ENCODE measurements around the gene AMFR. TPM values are rescaled to one million over a fixed set of nuclear protein-coding genes. Genes with fewer than 3 reads are reported as not detected.

The AMFR gene
- polyA plus RNA-seq, 4 donors = 55.9 to 75.1 (median 64.8) TPM

DNA sequence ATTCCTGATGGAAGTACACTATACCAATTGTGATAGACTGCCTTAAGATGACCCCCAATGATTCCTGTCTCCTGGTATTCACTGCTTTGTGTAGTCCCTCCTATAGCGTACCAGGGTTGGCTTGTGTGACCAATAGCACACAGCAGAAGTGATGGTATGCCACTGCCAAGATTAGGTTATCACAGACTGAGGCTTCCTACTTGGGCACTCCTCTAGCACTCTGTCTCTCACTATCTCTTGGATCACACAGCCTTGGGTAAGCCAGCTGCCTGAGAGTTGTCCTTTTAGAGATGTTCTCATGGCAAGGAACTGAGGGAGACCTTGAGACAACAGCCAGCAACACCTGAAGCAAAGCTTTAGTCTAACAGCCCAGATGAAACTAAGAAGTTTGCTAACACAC is 12.7 kb upstream of the AMFR start:
- peaks cover 10 to 25% (median 12%) of the 10 kb centered on the region in 3 donors for H3K36me3 ChIP-seq (ENCODE audit: control insufficient read depth in 3 of 3, insufficient read depth in 2 of 3, low read depth in 1 of 3, low read length in 3 of 3)
- no peak for FAIRE-seq
- WGBS, 3 donors = 88 to 100% (median 100%) methylated on average over 1 of the region's 1 CpG

DNA sequence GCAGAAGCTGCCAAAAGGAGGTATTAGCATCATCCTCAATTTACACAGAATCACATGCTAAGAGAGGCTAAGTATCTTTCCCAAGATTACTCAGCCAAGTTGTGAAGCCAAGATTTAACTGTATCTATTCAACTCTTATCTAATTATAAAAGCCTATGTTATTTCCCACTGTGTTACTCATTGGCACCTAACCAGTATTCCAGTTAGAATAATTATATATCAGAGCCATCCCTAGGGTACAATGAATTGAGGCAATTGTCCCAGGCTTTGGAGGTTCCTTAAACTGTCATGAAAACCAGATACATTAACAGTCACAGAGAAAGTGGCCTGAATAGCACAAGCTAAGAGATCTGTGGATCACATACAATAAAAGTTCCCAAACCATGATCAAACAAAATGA is 10.9 kb upstream of the AMFR start:
- no peak for DNase-seq
- no peak for FAIRE-seq
- no peak overlapping the region for H3K4me3 ChIP-seq (ENCODE audit: low read depth in 1 of 3, low read length in 3 of 3)
- no peaks in the 10 kb centered on the region for H3K9me3 ChIP-seq (ENCODE audit: control insufficient read depth in 2 of 2, insufficient read depth in 1 of 2, low read depth in 1 of 2, low read length in 1 of 2)
- no peaks in the 10 kb centered on the region for H3K4me1 ChIP-seq (ENCODE audit: control insufficient read depth in 3 of 3, insufficient read depth in 2 of 3, low read depth in 1 of 3, low read length in 2 of 3)
- H3K27ac ChIP-seq (ENCODE audit: low read depth in 1 of 3, low read length in 2 of 3) = no peak overlapping the region
- no peaks in the 10 kb centered on the region for H3K27me3 ChIP-seq (ENCODE audit: control insufficient read depth in 3 of 3, insufficient read depth in 3 of 3, low read length in 3 of 3)
- H3K36me3 ChIP-seq (ENCODE audit: control insufficient read depth in 3 of 3, insufficient read depth in 2 of 3, low read depth in 1 of 3, low read length in 3 of 3) = peaks cover 8 to 21% (median 11%) of the 10 kb centered on the region in 3 donors

More for the DNA sequence above, 12.7 kb upstream of the AMFR start:
- H3K27me3 ChIP-seq (ENCODE audit: control insufficient read depth in 3 of 3, insufficient read depth in 3 of 3, low read length in 3 of 3) = no peaks in the 10 kb centered on the region
- no peak overlapping the region for H3K27ac ChIP-seq (ENCODE audit: low read depth in 1 of 3, low read length in 2 of 3)
- no peak overlapping the region for H3K4me3 ChIP-seq (ENCODE audit: low read depth in 1 of 3, low read length in 3 of 3)
- H3K9me3 ChIP-seq (ENCODE audit: control insufficient read depth in 2 of 2, insufficient read depth in 1 of 2, low read depth in 1 of 2, low read length in 1 of 2) = no peaks in the 10 kb centered on the region
- no peak for DNase-seq
- no peaks in the 10 kb centered on the region for H3K4me1 ChIP-seq (ENCODE audit: control insufficient read depth in 3 of 3, insufficient read depth in 2 of 3, low read depth in 1 of 3, low read length in 2 of 3)

- DNase-seq = peak in 1 of 2 donors; percentile 25
- H3K9me3 ChIP-seq (ENCODE audit: control insufficient read depth in 2 of 2, insufficient read depth in 1 of 2, low read depth in 1 of 2, low read length in 1 of 2) = no peaks in the 10 kb centered on the region
- no peaks in the 10 kb centered on the region for H3K27me3 ChIP-seq (ENCODE audit: control insufficient read depth in 3 of 3, insufficient read depth in 3 of 3, low read length in 3 of 3)
- H3K4me3 ChIP-seq (ENCODE audit: low read depth in 1 of 3, low read length in 3 of 3) = no peak overlapping the region
- peaks cover 0 to 2% (median 0%) of the 10 kb centered on the region in 3 donors for H3K36me3 ChIP-seq (ENCODE audit: control insufficient read depth in 3 of 3, insufficient read depth in 2 of 3, low read depth in 1 of 3, low read length in 3 of 3)
- no peak for FAIRE-seq
- no peak overlapping the region for H3K27ac ChIP-seq (ENCODE audit: low read depth in 1 of 3, low read length in 2 of 3)
- H3K4me1 ChIP-seq (ENCODE audit: control insufficient read depth in 3 of 3, insufficient read depth in 2 of 3, low read depth in 1 of 3, low read length in 2 of 3) = peaks cover under 1 to 4% (median 4%) of the 10 kb centered on the region in 3 donors
- 76 to 82% (median 77%) methylated on average over 1 of the region's 1 CpG for WGBS, 3 donors
Measured at GRCh38 chr16:56428091-56428490, 2.7 kb upstream of the AMFR start.

- WGBS, 3 donors = 59 to 82% (median 71%) methylated on average over 4 of the region's 4 CpGs
- Histone ChIP-seq H3K9me3 (ENCODE audit: control insufficient read depth in 2 of 2, insufficient read depth in 1 of 2, low read depth in 1 of 2, low read length in 1 of 2) (no peaks in the 10 kb centered on the region), H3K27ac (ENCODE audit: low read depth in 1 of 3, low read length in 2 of 3) (no peak overlapping the region), H3K36me3 (ENCODE audit: control insufficient read depth in 3 of 3, insufficient read depth in 2 of 3, low read depth in 1 of 3, low read length in 3 of 3) (peaks cover 0 to 4% (median 0%) of the 10 kb centered on the region in 3 donors), H3K27me3 (ENCODE audit: control insufficient read depth in 3 of 3, insufficient read depth in 3 of 3, low read length in 3 of 3) (no peaks in the 10 kb centered on the region), H3K4me1 (ENCODE audit: control insufficient read depth in 3 of 3, insufficient read depth in 2 of 3, low read depth in 1 of 3, low read length in 2 of 3) (peaks cover 6 to 17% (median 14%) of the 10 kb centered on the region in 3 donors), H3K4me3 (ENCODE audit: low read depth in 1 of 3, low read length in 3 of 3) (no peak overlapping the region)
- peak; percentile 21 to 25 for DNase-seq
- no peak for FAIRE-seq
Measured at GRCh38 chr16:56426585-56426984, 1.2 kb upstream of the AMFR start.

- Histone ChIP-seq H3K27ac (ENCODE audit: low read depth in 1 of 3, low read length in 2 of 3) (peak overlapping the region; percentile 74 to 97 (median 91)), H3K4me3 (ENCODE audit: low read depth in 1 of 3, low read length in 3 of 3) (peak overlapping the region; percentile 57 to 99 (median 96)), H3K27me3 (ENCODE audit: control insufficient read depth in 3 of 3, insufficient read depth in 3 of 3, low read length in 3 of 3) (no peaks in the 10 kb centered on the region), H3K9me3 (ENCODE audit: control insufficient read depth in 2 of 2, insufficient read depth in 1 of 2, low read depth in 1 of 2, low read length in 1 of 2) (no peaks in the 10 kb centered on the region), H3K36me3 (ENCODE audit: control insufficient read depth in 3 of 3, insufficient read depth in 2 of 3, low read depth in 1 of 3, low read length in 3 of 3) (peaks cover 0 to 4% (median 0%) of the 10 kb centered on the region in 3 donors), H3K4me1 (ENCODE audit: control insufficient read depth in 3 of 3, insufficient read depth in 2 of 3, low read depth in 1 of 3, low read length in 2 of 3) (peaks cover 8 to 21% (median 14%) of the 10 kb centered on the region in 3 donors)
- 0 to 1% (median 1%) methylated on average over 46 to 79 of the region's 79 CpGs for WGBS, 3 donors
- FAIRE-seq (no peak), DNase-seq (peak in 1 of 2 donors; percentile 76)
Measured at GRCh38 chr16:56424791-56425438, 430 bp downstream of the AMFR start.

DNA sequence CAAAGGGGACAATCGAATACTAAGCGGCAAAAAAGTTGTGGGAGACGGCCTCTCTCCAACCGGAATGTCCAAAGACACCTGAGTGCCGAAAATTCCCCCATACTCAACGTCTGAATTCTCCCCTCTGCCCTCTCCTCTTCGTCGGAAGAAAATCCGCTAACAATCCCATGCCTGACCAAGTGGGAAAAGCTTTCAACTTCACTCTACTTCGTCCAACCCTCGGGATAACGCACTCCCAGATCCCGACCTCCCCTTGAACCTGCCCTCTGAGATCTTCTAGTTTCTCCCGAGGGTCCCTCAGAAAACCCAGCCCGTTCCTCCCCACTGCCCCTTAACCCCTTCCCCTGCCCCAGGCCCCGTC is 961 bp downstream of the AMFR start:
- WGBS, 3 donors = 1 to 2% (median 1%) methylated on average over 16 of the region's 16 CpGs
- Histone ChIP-seq H3K4me3 (ENCODE audit: low read depth in 1 of 3, low read length in 3 of 3) (peak overlapping the region; percentile 57 to 99 (median 96)), H3K4me1 (ENCODE audit: control insufficient read depth in 3 of 3, insufficient read depth in 2 of 3, low read depth in 1 of 3, low read length in 2 of 3) (peaks cover 8 to 22% (median 14%) of the 10 kb centered on the region in 3 donors), H3K27me3 (ENCODE audit: control insufficient read depth in 3 of 3, insufficient read depth in 3 of 3, low read length in 3 of 3) (no peaks in the 10 kb centered on the region), H3K36me3 (ENCODE audit: control insufficient read depth in 3 of 3, insufficient read depth in 2 of 3, low read depth in 1 of 3, low read length in 3 of 3) (peaks cover 0 to 4% (median 0%) of the 10 kb centered on the region in 3 donors), H3K9me3 (ENCODE audit: control insufficient read depth in 2 of 2, insufficient read depth in 1 of 2, low read depth in 1 of 2, low read length in 1 of 2) (no peaks in the 10 kb centered on the region), H3K27ac (ENCODE audit: low read depth in 1 of 3, low read length in 2 of 3) (peak overlapping the region; percentile 47 to 97 (median 74))
- DNase-seq = peak; percentile 31 to 44
- FAIRE-seq = no peak

DNA sequence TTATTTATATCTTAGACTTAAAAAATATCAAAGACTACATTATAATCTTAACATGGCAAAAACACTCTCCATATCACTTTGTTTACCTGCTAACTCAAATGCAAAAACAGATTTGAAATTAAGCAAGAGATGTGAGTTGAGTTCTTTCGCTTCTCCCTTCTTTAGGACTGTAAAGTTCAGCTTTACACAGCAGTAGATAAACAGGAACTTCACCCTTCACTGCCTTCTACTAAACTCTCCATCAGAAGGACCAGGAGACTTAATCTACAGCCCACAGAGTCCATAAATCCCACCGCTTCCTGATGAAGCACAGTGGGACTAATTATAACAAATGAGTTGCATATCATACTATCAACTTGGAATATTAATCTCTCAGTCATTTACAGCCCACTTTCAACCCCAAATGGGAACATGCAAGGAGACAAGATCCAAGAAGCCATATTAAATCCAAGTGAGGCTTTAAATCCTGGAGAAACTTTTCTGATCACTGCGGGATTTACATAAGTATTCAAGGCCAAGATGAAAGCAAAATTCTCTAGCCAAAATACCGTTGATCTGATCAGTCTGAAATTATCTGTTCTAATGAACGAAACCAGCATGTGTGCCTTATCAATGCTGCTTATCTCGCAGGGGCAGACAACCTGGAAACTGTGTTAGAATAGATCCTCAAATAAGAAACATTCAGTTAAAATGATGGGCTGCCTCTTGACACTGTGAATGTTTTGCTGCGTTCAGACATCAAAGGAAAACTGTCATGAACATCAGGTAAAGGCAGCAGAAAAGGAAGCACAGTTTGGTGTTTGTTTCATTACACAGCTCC is 1.6 kb downstream of the AMFR start:
- H3K4me3 ChIP-seq (ENCODE audit: low read depth in 1 of 3, low read length in 3 of 3) = peak overlapping the region; percentile 57 to 99 (median 96)
- H3K36me3 ChIP-seq (ENCODE audit: control insufficient read depth in 3 of 3, insufficient read depth in 2 of 3, low read depth in 1 of 3, low read length in 3 of 3) = peaks cover 0 to 3% (median 0%) of the 10 kb centered on the region in 3 donors
- H3K27me3 ChIP-seq (ENCODE audit: control insufficient read depth in 3 of 3, insufficient read depth in 3 of 3, low read length in 3 of 3) = no peaks in the 10 kb centered on the region
- peaks cover 8 to 22% (median 14%) of the 10 kb centered on the region in 3 donors for H3K4me1 ChIP-seq (ENCODE audit: control insufficient read depth in 3 of 3, insufficient read depth in 2 of 3, low read depth in 1 of 3, low read length in 2 of 3)
- H3K27ac ChIP-seq (ENCODE audit: low read depth in 1 of 3, low read length in 2 of 3) = peak overlapping the region; percentile 47 to 97 (median 74)
- 8 to 15% (median 15%) methylated on average over 7 of the region's 7 CpGs for WGBS, 3 donors
- H3K9me3 ChIP-seq (ENCODE audit: control insufficient read depth in 2 of 2, insufficient read depth in 1 of 2, low read depth in 1 of 2, low read length in 1 of 2) = no peaks in the 10 kb centered on the region
- DNase-seq = peak; percentile 27 to 35
- FAIRE-seq = no peak

DNA sequence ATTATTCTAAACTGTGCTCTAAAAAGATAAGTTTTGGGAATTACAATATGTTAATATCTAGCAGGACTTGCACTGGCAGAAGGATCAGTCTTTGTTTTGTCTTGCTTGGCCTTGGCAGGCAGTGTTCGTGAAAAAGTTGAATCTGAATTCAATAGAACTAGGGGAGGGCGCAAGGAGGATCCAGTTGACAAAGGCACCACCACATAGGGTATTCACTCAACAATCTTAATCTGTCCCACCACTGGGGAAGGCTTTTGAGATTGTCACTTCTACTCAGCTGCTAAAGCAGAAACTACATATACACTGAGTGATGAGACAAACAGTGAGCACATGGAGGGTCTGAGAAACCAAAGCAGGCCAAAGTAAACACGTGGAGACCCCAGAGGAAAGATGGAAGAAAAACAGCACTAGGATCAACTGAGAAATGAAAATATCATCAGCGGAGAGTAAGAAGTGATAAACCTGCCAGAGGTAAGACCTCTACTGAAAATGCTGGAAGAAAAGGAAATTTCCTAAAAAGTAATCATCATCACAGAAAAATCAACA is 2.4 kb downstream of the AMFR start:
- Histone ChIP-seq H3K9me3 (ENCODE audit: control insufficient read depth in 2 of 2, insufficient read depth in 1 of 2, low read depth in 1 of 2, low read length in 1 of 2) (no peaks in the 10 kb centered on the region), H3K4me1 (ENCODE audit: control insufficient read depth in 3 of 3, insufficient read depth in 2 of 3, low read depth in 1 of 3, low read length in 2 of 3) (peaks cover 8 to 22% (median 14%) of the 10 kb centered on the region in 3 donors), H3K36me3 (ENCODE audit: control insufficient read depth in 3 of 3, insufficient read depth in 2 of 3, low read depth in 1 of 3, low read length in 3 of 3) (peaks cover 0 to 2% (median 0%) of the 10 kb centered on the region in 3 donors), H3K27ac (ENCODE audit: low read depth in 1 of 3, low read length in 2 of 3) (peak overlapping the region in 1 of 3 donors; percentile 74), H3K4me3 (ENCODE audit: low read depth in 1 of 3, low read length in 3 of 3) (peak overlapping the region in 1 of 3 donors; percentile 14), H3K27me3 (ENCODE audit: control insufficient read depth in 3 of 3, insufficient read depth in 3 of 3, low read length in 3 of 3) (no peaks in the 10 kb centered on the region)
- 71 to 73% (median 71%) methylated on average over 4 of the region's 4 CpGs for WGBS, 3 donors
- FAIRE-seq (no peak), DNase-seq (no peak)
